Measurements from ENCODE around the gene FUT3. TPM values are rescaled to one million over a fixed set of nuclear protein-coding genes. Genes with fewer than 3 reads are reported as not detected.
"Not testable (repeated sequence)": the region's sequence is repeated elsewhere in the genome, so short reads cannot be mapped to it uniquely, and the experiment has no call there.

The FUT3 gene
- total and polyA plus RNA-seq, 5 experiments from 2014 or later, result 0.16 TPM; not detected in 4

DNA sequence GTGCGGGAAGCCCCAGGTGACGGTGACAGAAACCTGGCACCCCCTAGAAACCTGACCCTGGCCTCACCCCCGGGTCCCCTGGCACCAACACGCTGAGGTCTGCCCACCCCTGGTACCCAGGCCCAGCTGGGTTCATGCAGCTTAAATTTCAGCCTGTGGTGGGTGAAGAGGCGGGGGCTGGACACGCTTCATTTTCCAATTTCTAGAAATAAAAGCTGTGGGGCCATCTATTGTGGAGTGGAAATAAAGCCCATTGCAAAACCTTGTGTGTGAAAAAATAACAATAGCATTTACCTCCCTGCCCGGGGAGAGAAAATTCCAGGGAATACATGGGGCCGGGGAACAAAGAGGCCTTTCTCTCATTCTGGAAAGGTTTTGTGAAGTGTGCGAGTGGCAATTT is 26.6 kb upstream of the FUT3 start:
- Mint-ChIP-seq H3K4me1 (no peaks in the 10 kb centered on the region), H3K4me3 (no peak overlapping the region), H3K36me3 (no peaks in the 10 kb centered on the region), H3K9me3 (no peaks in the 10 kb centered on the region), H3K27ac (no peak overlapping the region), H3K27me3 (peaks cover 3 to 39% (median 24%) of the 10 kb centered on the region in 5 donors)
- ATAC-seq, result no peak
- DNase-seq, result no peak
- POLR2A ChIA-PET, result no interaction called here

GRCh38 chr19:5877427-5877826 is 26.2 kb upstream of the FUT3 start:
- ATAC-seq (no peak), DNase-seq (no peak)
- H3K27ac Mint-ChIP-seq, result no peak overlapping the region
- no peaks in the 10 kb centered on the region for H3K9me3 Mint-ChIP-seq
- H3K4me3 Mint-ChIP-seq, result no peak overlapping the region
- POLR2A ChIA-PET, result no interaction called here
- H3K4me1 Mint-ChIP-seq, result no peaks in the 10 kb centered on the region
- no peaks in the 10 kb centered on the region for H3K36me3 Mint-ChIP-seq
- peaks cover 3 to 37% (median 21%) of the 10 kb centered on the region in 5 donors for H3K27me3 Mint-ChIP-seq

GRCh38 chr19:5874496-5874895 is 23.2 kb upstream of the FUT3 start:
- H3K4me1 Mint-ChIP-seq, H3K9me3 Mint-ChIP-seq, DNase-seq, POLR2A ChIA-PET, H3K36me3 Mint-ChIP-seq, ATAC-seq, H3K4me3 Mint-ChIP-seq: not testable (repeated sequence)
- H3K27ac Mint-ChIP-seq, result peak overlapping the region in 1 of 10 donors; percentile 52
- H3K27me3 Mint-ChIP-seq, result peaks cover under 1 to 29% (median 17%) of the 10 kb centered on the region in 5 donors

DNA sequence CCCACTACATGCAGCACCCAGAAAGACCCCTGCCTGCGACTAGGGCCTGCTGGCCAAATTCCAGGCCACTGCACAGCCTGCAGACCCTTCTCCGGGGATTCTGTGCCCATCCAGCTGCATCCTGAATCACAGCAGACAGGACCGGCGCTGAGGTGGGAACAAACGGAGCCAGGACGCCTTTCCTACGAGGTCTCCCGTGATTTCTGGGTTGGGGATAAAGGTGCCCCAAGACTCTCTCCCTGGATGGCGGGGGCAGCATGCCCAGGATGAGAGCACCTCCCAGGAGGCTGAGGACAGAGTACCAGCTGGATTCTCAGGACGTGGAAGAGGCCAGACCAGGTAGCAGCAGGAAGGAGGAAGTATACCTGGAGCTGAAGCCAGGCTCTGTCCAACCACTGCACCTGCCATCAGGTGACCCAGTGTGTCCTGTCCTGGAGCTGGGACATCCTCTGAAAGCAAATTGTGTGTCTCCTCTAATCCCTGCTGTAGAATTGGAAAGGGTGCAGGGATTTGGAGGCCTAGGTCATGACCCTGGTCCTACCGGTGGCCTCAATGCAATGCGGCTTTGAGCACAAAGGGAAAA is 22.5 kb upstream of the FUT3 start:
- Mint-ChIP-seq H3K9me3 (no peaks in the 10 kb centered on the region), H3K27me3 (peaks cover 0 to 23% (median 17%) of the 10 kb centered on the region in 5 donors), H3K4me3 (no peak overlapping the region), H3K27ac (no peak overlapping the region), H3K4me1 (no peaks in the 10 kb centered on the region), H3K36me3 (no peaks in the 10 kb centered on the region)
- ATAC-seq (no peak), DNase-seq (no peak)
- POLR2A ChIA-PET, result no interaction called here

GRCh38 chr19:5870986-5871394 is 19.7 kb upstream of the FUT3 start:
- Mint-ChIP-seq H3K9me3 (no peaks in the 10 kb centered on the region), H3K4me3 (no peak overlapping the region), H3K27ac (no peak overlapping the region), H3K27me3 (peaks cover 0 to 5% (median 0%) of the 10 kb centered on the region in 5 donors), H3K4me1 (no peaks in the 10 kb centered on the region), H3K36me3 (no peaks in the 10 kb centered on the region)
- DNase-seq, result no peak
- POLR2A ChIA-PET, result interaction anchor here (0.7 kb wide), 1 partner anchor 44 kb away, joined by 4 read pairs; no protein-coding TSS in a partner anchor
- no peak for ATAC-seq

DNA sequence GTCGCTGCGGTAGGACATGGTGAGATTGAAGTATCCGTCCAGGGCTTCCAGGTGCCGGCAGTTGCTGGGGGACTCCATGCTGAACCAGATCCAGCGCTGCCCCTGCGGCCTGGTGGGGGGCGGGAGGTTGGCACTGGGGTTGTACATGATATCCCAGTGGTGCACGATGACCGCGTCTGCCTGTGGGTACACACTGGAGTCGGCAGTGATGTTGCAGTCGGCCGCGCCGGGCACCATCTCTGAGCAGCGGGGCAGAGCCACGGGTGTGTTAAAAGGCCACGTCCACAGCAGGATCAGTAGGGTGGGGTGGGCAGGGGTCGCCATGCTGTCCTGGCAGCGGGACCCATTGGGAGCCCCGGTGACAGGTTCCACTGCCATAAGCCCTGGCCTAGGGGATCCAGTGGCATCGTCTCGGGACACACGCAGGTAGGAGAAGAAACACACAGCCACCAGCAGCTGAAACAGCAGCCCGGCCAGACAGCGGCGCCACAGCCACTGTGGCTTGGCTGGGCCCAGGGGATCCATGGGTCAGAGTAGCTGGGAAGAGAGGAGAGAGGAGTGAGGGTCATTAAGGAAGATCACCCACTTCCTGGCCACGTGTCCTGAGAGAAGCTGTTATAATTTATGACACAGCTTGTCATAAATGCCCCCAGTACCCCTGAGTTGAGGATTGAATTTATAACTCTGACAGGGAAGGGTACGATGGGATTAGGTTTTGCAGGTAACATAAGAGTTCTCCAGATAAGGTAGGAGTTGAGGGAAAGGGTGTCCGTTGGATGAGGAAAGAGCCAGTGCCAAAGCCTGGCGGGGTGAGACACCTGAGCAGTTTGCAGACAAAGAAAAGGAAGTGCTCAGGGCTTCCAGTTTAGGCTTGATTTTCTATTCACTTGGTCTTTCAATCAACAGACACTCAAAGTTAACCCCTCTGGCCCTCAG is 16.2 kb upstream of the FUT3 start:
- DNase-seq (no peak), ATAC-seq (no peak)
- Mint-ChIP-seq H3K27me3 (peaks cover 0 to 11% (median 4%) of the 10 kb centered on the region in 5 donors), H3K9me3 (no peaks in the 10 kb centered on the region), H3K4me3 (no peak overlapping the region), H3K36me3 (no peaks in the 10 kb centered on the region), H3K4me1 (peaks cover 0 to 6% (median 0%) of the 10 kb centered on the region in 4 donors), H3K27ac (peak overlapping the region in 1 of 10 donors; percentile 4)
- POLR2A ChIA-PET, result no interaction called here

DNA sequence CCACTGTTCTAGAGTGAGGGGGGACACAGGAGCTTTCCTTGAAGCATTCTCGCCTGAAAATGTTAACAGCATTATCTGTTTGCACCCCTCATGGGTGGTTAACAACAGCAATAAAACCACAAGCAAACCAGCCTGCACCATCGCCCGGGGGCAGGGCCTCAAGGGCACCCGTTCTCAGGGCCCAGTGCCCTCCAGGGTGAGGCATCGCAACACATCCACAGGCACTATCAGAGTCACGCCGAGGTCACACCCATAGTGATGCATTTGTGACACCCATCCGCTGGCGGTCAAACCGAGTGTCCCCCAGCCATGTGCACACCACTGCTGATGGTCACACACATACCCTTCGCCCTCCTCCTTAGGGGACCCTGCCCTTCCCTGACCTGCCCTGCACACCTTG is 14.5 kb upstream of the FUT3 start:
- ATAC-seq, result no peak

GRCh38 chr19:5864725-5865486 is 13.7 kb upstream of the FUT3 start:
- POLR2A ChIA-PET, result no interaction called here
- H3K27me3 Mint-ChIP-seq, result peaks cover 1 to 11% (median 7%) of the 10 kb centered on the region in 5 donors
- H3K4me1 Mint-ChIP-seq, result peaks cover 0 to 6% (median 0%) of the 10 kb centered on the region in 4 donors
- peak overlapping the region in 1 of 10 donors; percentile 52 for H3K27ac Mint-ChIP-seq
- DNase-seq (no peak), ATAC-seq (no peak)
- no peaks in the 10 kb centered on the region for H3K36me3 Mint-ChIP-seq
- H3K4me3 Mint-ChIP-seq, result no peak overlapping the region
- no peaks in the 10 kb centered on the region for H3K9me3 Mint-ChIP-seq

More for the DNA sequence above, 14.5 kb upstream of the FUT3 start:
- peak overlapping the region in 1 of 10 donors; percentile 34 for H3K4me3 Mint-ChIP-seq
- H3K27ac Mint-ChIP-seq, result peak overlapping the region in 1 of 10 donors; percentile 33
- H3K4me1 Mint-ChIP-seq, result peaks cover 0 to 6% (median 0%) of the 10 kb centered on the region in 4 donors
- peaks cover 1 to 11% (median 6%) of the 10 kb centered on the region in 5 donors for H3K27me3 Mint-ChIP-seq
- POLR2A ChIA-PET, result no interaction called here
- no peak for DNase-seq
- H3K36me3 Mint-ChIP-seq, result no peaks in the 10 kb centered on the region
- no peaks in the 10 kb centered on the region for H3K9me3 Mint-ChIP-seq

DNA sequence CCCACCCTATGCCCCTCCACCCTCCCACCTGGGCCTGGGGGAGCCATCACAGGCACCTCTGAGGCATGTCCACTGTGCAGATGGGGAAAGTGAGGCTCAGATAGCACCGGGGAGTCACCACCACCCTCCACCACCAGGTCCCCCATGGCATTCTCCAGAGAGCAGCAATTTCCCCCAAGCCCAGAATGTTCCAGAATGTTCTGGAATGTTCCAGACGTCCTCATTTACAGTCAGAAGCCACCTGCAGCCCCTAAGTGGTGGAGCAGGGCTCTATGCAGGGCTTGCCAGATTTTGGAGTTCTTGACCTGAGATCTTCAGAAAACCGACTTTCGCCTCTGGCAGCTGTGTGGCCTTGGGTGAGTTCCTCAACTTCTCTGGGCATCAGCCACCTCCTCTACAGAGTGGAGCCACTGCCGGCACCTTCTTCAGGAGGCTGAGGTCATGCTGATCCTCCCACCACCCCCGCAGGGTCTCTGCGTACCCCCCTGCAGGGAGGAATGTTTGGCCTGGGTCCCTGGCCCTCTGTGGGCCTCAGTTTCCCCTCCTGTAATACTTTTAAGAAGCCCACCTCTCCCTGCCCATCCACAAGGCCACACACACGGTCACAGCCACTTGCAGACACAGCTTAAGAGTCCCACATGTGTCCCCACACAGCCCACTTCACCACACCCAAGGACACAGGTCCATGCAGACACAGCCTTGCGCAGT is 12.9 kb upstream of the FUT3 start:
- POLR2A ChIA-PET, result no interaction called here
- H3K27ac Mint-ChIP-seq, result peak overlapping the region in 1 of 10 donors; percentile 57
- no peak overlapping the region for H3K4me3 Mint-ChIP-seq
- peaks cover 1 to 11% (median 7%) of the 10 kb centered on the region in 5 donors for H3K27me3 Mint-ChIP-seq
- no peaks in the 10 kb centered on the region for H3K9me3 Mint-ChIP-seq
- H3K36me3 Mint-ChIP-seq, result no peaks in the 10 kb centered on the region
- no peak for DNase-seq
- no peak for ATAC-seq
- H3K4me1 Mint-ChIP-seq, result peaks cover 0 to 6% (median 0%) of the 10 kb centered on the region in 4 donors

DNA sequence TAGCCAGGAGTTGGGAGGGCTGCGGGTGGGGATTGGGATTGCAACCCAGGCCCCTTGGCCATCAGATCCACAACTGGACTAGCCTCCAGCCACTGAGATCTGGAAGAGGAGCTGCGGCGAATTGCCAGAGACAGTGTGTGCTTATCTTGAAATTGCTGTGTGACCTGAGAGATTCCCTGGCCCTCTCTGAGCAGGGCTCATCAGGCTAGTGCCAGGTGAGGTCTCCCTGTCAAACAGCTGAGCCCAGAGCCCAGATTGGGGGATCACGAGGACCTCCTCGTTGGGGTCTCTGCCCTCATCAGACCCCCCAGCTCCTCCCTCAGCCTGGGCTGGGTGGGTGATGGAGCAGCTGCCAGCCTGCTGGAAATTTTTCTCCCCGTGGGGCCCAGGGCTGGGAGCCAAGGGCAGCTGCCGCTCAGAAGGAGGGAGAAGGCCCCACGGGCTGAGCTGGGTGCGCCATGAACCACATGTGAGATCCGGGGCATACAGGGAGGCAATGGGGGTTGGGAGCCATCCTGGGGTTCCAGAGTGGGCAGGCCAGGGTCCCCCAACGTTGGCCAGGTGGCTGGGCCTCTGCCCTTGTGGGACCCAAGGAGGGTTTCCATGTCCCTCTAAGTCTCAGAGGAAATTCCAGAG is 11.9 kb upstream of the FUT3 start:
- Mint-ChIP-seq H3K27ac (no peak overlapping the region), H3K9me3 (no peaks in the 10 kb centered on the region), H3K36me3 (no peaks in the 10 kb centered on the region), H3K27me3 (peaks cover 1 to 11% (median 7%) of the 10 kb centered on the region in 5 donors), H3K4me3 (no peak overlapping the region), H3K4me1 (peaks cover 0 to 6% (median 0%) of the 10 kb centered on the region in 4 donors)
- no peak for DNase-seq
- ATAC-seq, result no peak
- POLR2A ChIA-PET, result no interaction called here

DNA sequence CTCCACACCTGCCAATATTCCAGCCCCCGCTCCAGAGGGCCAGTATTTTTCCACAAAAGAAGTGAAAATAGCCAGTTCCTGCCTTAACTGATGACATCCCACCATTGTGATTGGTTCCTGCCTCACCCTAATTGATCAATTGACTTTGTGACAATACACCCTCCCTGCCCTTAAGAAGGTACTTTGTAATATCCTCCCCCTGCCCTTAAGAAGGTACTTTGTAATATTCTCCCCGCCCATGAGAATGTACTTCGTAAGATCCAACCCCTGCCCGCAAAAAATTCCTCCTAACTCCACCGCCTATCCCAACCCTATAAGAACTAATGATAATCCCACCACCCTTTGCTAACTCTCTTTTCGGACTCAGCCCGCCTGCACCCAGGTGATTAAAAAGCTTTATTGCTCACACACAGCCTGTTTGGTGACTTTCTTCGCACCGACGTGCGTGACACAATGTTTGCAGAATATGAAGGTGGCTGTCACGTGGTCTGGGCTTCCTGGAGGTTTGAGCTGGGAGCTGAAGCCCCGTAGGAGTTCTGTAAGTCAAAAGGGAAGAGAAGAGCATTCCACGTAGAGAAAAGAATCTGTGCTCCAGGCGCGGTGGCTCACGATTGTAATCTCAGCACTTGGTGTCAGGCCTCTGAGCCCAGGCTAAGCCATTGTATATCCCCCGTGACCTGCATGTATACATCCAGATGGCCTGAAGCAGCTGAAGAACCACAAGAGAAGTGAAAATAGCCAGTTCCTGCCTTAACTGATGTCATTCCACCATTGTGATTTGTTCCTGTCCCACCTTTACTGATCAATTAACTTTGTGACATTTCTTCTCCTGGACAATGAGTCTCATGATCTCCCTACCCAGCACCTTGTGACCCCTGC is 6.2 kb upstream of the FUT3 start:
- Mint-ChIP-seq H3K27ac (no peak overlapping the region), H3K4me3 (no peak overlapping the region), H3K36me3 (no peaks in the 10 kb centered on the region), H3K4me1 (peaks cover 0 to 5% (median 0%) of the 10 kb centered on the region in 4 donors), H3K9me3 (no peaks in the 10 kb centered on the region), H3K27me3 (peaks cover 0 to 3% (median 0%) of the 10 kb centered on the region in 5 donors)
- DNase-seq (no peak), ATAC-seq (no peak)
- POLR2A ChIA-PET, result no interaction called here

Measured in naive thymus-derived CD8-positive, alpha-beta T cell (primary cell).